MM.1S (cell line): ENCODE results near the gene TLE1.

Experiments used
- DNase-seq: peaks from one replicate; pipeline ENCODE4 v3.0.0-alpha.2; 2015
- H2AFZ ChIP-seq: fragments of 300-600 bp; sonication (generic); 2 replicates; pipeline ENCODE4 v1.6.0; 2016; ENCODE audit warnings: antibody characterized with exemption, low read length
- H3F3A ChIP-seq: fragments of 300-600 bp; sonication (generic); 2 replicates; pipeline ENCODE4 v1.6.1; 2016; ENCODE audit warnings: mild to moderate bottlenecking, antibody characterized with exemption, low read length, moderate library complexity, mixed read lengths; ENCODE audit not compliant: insufficient read depth
- H3K27ac ChIP-seq: fragments of 300-600 bp; sonication (generic); 2 replicates; pipeline ENCODE4 v1.5.1; 2016; ENCODE audit warnings: mild to moderate bottlenecking, low read length
- H3K27me3 ChIP-seq: fragments of 300-600 bp; sonication (generic); replicated peaks from 2 replicates; pipeline ENCODE4 v1.6.0; 2016; ENCODE audit warnings: low read length; ENCODE audit not compliant: insufficient read depth
- H3K36me3 ChIP-seq: fragments of 300-600 bp; sonication (generic); replicated peaks from 2 replicates; pipeline ENCODE4 v1.6.1; 2016; ENCODE audit warnings: mild to moderate bottlenecking, low read length, mixed read lengths; ENCODE audit not compliant: insufficient read depth
- H3K4me1 ChIP-seq: fragments of 300-600 bp; sonication (generic); 2 replicates; pipeline ENCODE4 v1.6.1; 2016; ENCODE audit warnings: low read length, mixed read lengths
- H3K4me2 ChIP-seq: fragments of 300-600 bp; sonication (generic); 2 replicates; pipeline ENCODE4 v1.6.0; 2016; ENCODE audit warnings: low read depth, low read length
- H3K4me3 ChIP-seq: fragments of 300-600 bp; sonication (generic); 2 replicates; pipeline ENCODE4 v1.5.1; 2016; ENCODE audit warnings: low read length, mixed read lengths
- H3K79me2 ChIP-seq: fragments of 300-600 bp; sonication (generic); 2 replicates; pipeline ENCODE4 v1.6.1; 2016; ENCODE audit warnings: mixed run types, low read length, mixed read lengths
- H3K9ac ChIP-seq: fragments of 300-600 bp; sonication (generic); 2 replicates; pipeline ENCODE4 v1.6.1; 2016; ENCODE audit warnings: low read length, mixed read lengths
- H3K9me2 ChIP-seq: fragments of 300-600 bp; sonication (generic); replicated peaks from 2 replicates; pipeline ENCODE4 v1.6.1; 2016; ENCODE audit warnings: mild to moderate bottlenecking, low read length, mixed read lengths; ENCODE audit not compliant: insufficient read depth
- H3K9me3 ChIP-seq: fragments of 300-600 bp; sonication (generic); replicated peaks from 2 replicates; pipeline ENCODE4 v1.6.1; 2016; ENCODE audit warnings: mild to moderate bottlenecking, low read length, mixed read lengths; ENCODE audit not compliant: insufficient read depth
- H4K20me1 ChIP-seq: fragments of 300-600 bp; sonication (generic); 2 replicates; pipeline ENCODE4 v1.6.1; 2016; ENCODE audit warnings: mild to moderate bottlenecking, low read length, moderate library complexity, mixed read lengths; ENCODE audit not compliant: insufficient read depth
- CTCF ChIP-seq: fragments of 300-600 bp; sonication (generic); IDR thresholded peaks from 2 replicates; pipeline ENCODE4 v1.5.1; 2016; ENCODE audit warnings: antibody characterized with exemption, low read length, mixed read lengths
- EZH2 ChIP-seq: fragments of 300-600 bp; sonication (generic); optimal IDR thresholded peaks from 2 replicates; pipeline ENCODE3; 2017; ENCODE audit warnings: low read depth, mild to moderate bottlenecking, antibody characterized with exemption, low read length, mixed read lengths
- EZH2phosphoT487 ChIP-seq: fragments of 300-600 bp; sonication (generic); IDR thresholded peaks from 2 replicates; pipeline ENCODE4 v1.6.1; 2018; ENCODE audit warnings: antibody characterized with exemption, low read length

TLE1 gene

GRCh38 chr9:81614335-81614734 lies 75.0 kb downstream of the TLE1 start:
- H3K4me1 ChIP-seq, result no peaks in the 10 kb centered on the region
- H3K27me3 ChIP-seq, result no peaks in the 10 kb centered on the region
- no peak for TF ChIP-seq CTCF
- TF ChIP-seq EZH2phosphoT487, result no peak
- TF ChIP-seq EZH2, result no peak
- H3K9me2 ChIP-seq, result no peaks in the 10 kb centered on the region
- no peaks in the 10 kb centered on the region for H3F3A ChIP-seq
- H3K4me3 ChIP-seq, result no peak overlapping the region
- H3K9ac ChIP-seq, result no peak overlapping the region
- no peak overlapping the region for H3K27ac ChIP-seq
- H3K9me3 ChIP-seq, result no peaks in the 10 kb centered on the region
- DNase-seq, result no peak
- no peaks in the 10 kb centered on the region for H4K20me1 ChIP-seq
- no peaks in the 10 kb centered on the region for H3K79me2 ChIP-seq
- H2AFZ ChIP-seq, result no peak overlapping the region
- no peak overlapping the region for H3K4me2 ChIP-seq
- H3K36me3 ChIP-seq, result no peaks in the 10 kb centered on the region

GRCh38 chr9:81613002-81613812 lies 76.1 kb downstream of the TLE1 start:
- no peaks in the 10 kb centered on the region for H3K27me3 ChIP-seq
- TF ChIP-seq EZH2, result no peak
- TF ChIP-seq EZH2phosphoT487, result no peak
- TF ChIP-seq CTCF, result no peak
- no peak overlapping the region for H3K27ac ChIP-seq
- H4K20me1 ChIP-seq, result no peaks in the 10 kb centered on the region
- no peak overlapping the region for H3K4me3 ChIP-seq
- H2AFZ ChIP-seq, result no peak overlapping the region
- H3K79me2 ChIP-seq, result no peaks in the 10 kb centered on the region
- H3K9me3 ChIP-seq, result no peaks in the 10 kb centered on the region
- H3F3A ChIP-seq, result no peaks in the 10 kb centered on the region
- H3K9ac ChIP-seq, result no peak overlapping the region
- no peak for DNase-seq
- no peaks in the 10 kb centered on the region for H3K4me1 ChIP-seq
- H3K36me3 ChIP-seq, result no peaks in the 10 kb centered on the region
- no peaks in the 10 kb centered on the region for H3K9me2 ChIP-seq
- H3K4me2 ChIP-seq, result no peak overlapping the region

GRCh38 chr9:81611664-81612063 lies 77.7 kb downstream of the TLE1 start:
- TF ChIP-seq EZH2 (no peak), CTCF (no peak), EZH2phosphoT487 (no peak)
- H3K9me3 ChIP-seq, result no peaks in the 10 kb centered on the region
- H3K9ac ChIP-seq, result no peak overlapping the region
- H3K4me2 ChIP-seq, result no peak overlapping the region
- H3K27ac ChIP-seq, result no peak overlapping the region
- no peaks in the 10 kb centered on the region for H3F3A ChIP-seq
- H3K27me3 ChIP-seq, result no peaks in the 10 kb centered on the region
- H3K4me3 ChIP-seq, result no peak overlapping the region
- H2AFZ ChIP-seq, result no peak overlapping the region
- H3K4me1 ChIP-seq, result no peaks in the 10 kb centered on the region
- H3K9me2 ChIP-seq, result no peaks in the 10 kb centered on the region
- DNase-seq, result no peak
- H3K79me2 ChIP-seq, result no peaks in the 10 kb centered on the region
- no peaks in the 10 kb centered on the region for H3K36me3 ChIP-seq
- no peaks in the 10 kb centered on the region for H4K20me1 ChIP-seq
